Keratinocyte (primary cell): Measurements from ENCODE around the gene SNAI3. TPM values are rescaled to one million over a fixed set of nuclear protein-coding genes. Genes with fewer than 3 reads are reported as not detected.

Source experiments
- DNase-seq: peaks from one replicate; pipeline ENCODE4 v3.0.0-alpha.2; 2011; ENCODE audit warnings: low read depth, missing footprints, low spot score
- FAIRE-seq: peaks from 2 replicates; lab custom pipeline; 2011; peaks lifted over from hg19 to GRCh38; lab: Jason Lieb, UNC
- H2AFZ ChIP-seq: 2 replicates; pipeline ENCODE4 v1.6.0; 2012; ENCODE audit warnings: low read length, control low read depth, inconsistent platforms; ENCODE audit not compliant: control insufficient read depth
- H3K27ac ChIP-seq: 2 replicates; pipeline ENCODE4 v1.5.1; 2011; ENCODE audit warnings: low read length; ENCODE audit not compliant: control insufficient read depth, insufficient read depth
- H3K27me3 ChIP-seq: 3 replicates; pipeline ENCODE4 v1.6.0; 2011; ENCODE audit warnings: low read length; ENCODE audit not compliant: control insufficient read depth, insufficient read depth; ENCODE audit errors: extremely low read depth
- H3K36me3 ChIP-seq, 2 experiments: 2 replicates in 1 of 2; 3 replicates in 1 of 2; pipeline ENCODE4 v1.5.1; 2011; ENCODE audit warnings: low read length in 2 of 2, mild to moderate bottlenecking in 1 of 2; ENCODE audit not compliant: control insufficient read depth in 2 of 2, insufficient read depth in 2 of 2; ENCODE audit errors: extremely low read depth in 1 of 2
- H3K4me1 ChIP-seq: 3 replicates; pipeline ENCODE4 v1.5.1; 2011; ENCODE audit warnings: low read length; ENCODE audit not compliant: control insufficient read depth, insufficient read depth; ENCODE audit errors: extremely low read depth
- H3K4me2 ChIP-seq: 3 replicates; pipeline ENCODE4 v1.6.0; 2011; ENCODE audit warnings: low read depth, low read length; ENCODE audit not compliant: control insufficient read depth, insufficient read depth; ENCODE audit errors: extremely low read depth
- H3K4me3 ChIP-seq, 3 experiments: fragments of 200-600 bp in 1 of 3; sonication (generic) in 1 of 3; 2 replicates in 2 of 3; 3 replicates in 1 of 3; pipeline ENCODE4 v1.5.1; 2011 to 2016; ENCODE audit warnings: low read length in 3 of 3, mild to moderate bottlenecking in 3 of 3, control low read depth in 2 of 3, inconsistent platforms in 1 of 3, low read depth in 1 of 3, mixed read lengths in 1 of 3, mixed run types in 1 of 3, moderate library complexity in 1 of 3; ENCODE audit not compliant: control insufficient read depth in 2 of 3, insufficient read depth in 2 of 3; ENCODE audit errors: extremely low read depth in 1 of 3
- H3K79me2 ChIP-seq: 2 replicates; pipeline ENCODE4 v1.6.0; 2012; ENCODE audit warnings: low read length; ENCODE audit not compliant: control insufficient read depth, insufficient read depth
- H3K9ac ChIP-seq: 3 replicates; pipeline ENCODE4 v1.6.0; 2011; ENCODE audit warnings: low read length; ENCODE audit not compliant: control insufficient read depth, insufficient read depth; ENCODE audit errors: extremely low read depth
- H3K9me1 ChIP-seq: 3 replicates; pipeline ENCODE4 v1.6.0; 2011; ENCODE audit warnings: low read length; ENCODE audit not compliant: control insufficient read depth, insufficient read depth; ENCODE audit errors: extremely low read depth
- H3K9me3 ChIP-seq: 2 replicates; pipeline ENCODE4 v1.5.1; 2012; ENCODE audit warnings: low read depth, low read length; ENCODE audit not compliant: control insufficient read depth
- H4K20me1 ChIP-seq: 3 replicates; pipeline ENCODE4 v1.6.0; 2011; ENCODE audit warnings: low read length; ENCODE audit not compliant: control insufficient read depth, insufficient read depth; ENCODE audit errors: extremely low read depth
- EZH2 ChIP-seq: IDR thresholded peaks from one replicate; pipeline ENCODE4 v1.6.1; 2012; ENCODE audit warnings: inconsistent platforms, mild to moderate bottlenecking, low read length, moderate library complexity
- dilution Hi-C: fragments of 300-500 bp; cut with MboI; formaldehyde crosslinking; loops from one replicate; pipeline ENCODE4 v1.7.0; 2020; ENCODE audit warnings: low sequenced_read_pairs; ENCODE audit not compliant: extremely low pct_ligation_motif_present
- polyA plus RNA-seq, 5 experiments: library from polyadenylated mRNA; depleted of rRNA in 3 of 5; stranded (reverse) in 3 of 5; stranded (forward) in 1 of 5; unstranded in 1 of 5; fragments of >200 nt; gene quantifications; 1 replicate in 1 of 5; 2 replicates in 3 of 5; 3 replicates in 1 of 5; pipeline versions ENCODE4 v1.2.1 to v1.2.3, GENCODE V29; 2011 to 2012; ENCODE audit warnings: missing spikeins in 2 of 5, low read depth in 1 of 5, low replicate concordance in 1 of 5
- TF ChIP-seq, protein P1 (sequence below), 3 experiments: IDR thresholded peaks in 1 of 3; conservative IDR thresholded peaks in 1 of 3; optimal IDR thresholded peaks in 1 of 3; 2 replicates in 2 of 3; 3 replicates in 1 of 3; pipeline versions ENCODE3 to v1.5.1; 2011; ENCODE audit warnings: low read length in 3 of 3, mild to moderate bottlenecking in 3 of 3, moderate library complexity in 2 of 3, control low read depth in 1 of 3, inconsistent platforms in 1 of 3; ENCODE audit not compliant: insufficient read depth in 2 of 3; ENCODE audit errors: extremely low read depth in 1 of 3

The SNAI3 gene
- polyA plus RNA-seq, 1 donor (not counting 4 experiments of a cell fraction or from before 2014, with no cell fraction given) = not detected

DNA sequence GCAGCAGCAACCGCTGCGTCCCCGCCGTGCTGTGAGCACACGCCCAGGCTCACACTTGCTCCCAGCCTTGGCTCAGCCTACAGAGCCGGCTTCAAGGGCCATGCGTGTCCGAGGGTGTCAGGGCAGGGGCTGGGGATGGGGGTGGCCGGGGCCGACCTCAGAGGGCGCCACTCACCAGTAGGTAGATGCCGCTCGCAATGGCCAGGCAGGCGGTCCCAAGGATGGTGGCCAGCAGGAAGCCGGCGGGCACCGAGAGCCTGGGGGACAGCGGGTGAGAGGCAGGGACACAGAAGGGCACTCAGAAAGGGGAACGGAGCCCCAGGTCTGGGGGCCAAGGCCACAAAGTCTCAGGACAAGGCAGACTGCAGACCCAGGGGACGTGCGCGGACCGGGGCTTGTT lies 40.4 kb downstream of the SNAI3 start:
- DNase-seq = no peak
- Histone ChIP-seq H2AFZ (no peak overlapping the region), H3K4me1 (peaks cover 6% of the 10 kb centered on the region), H3K9me1 (peaks cover 2% of the 10 kb centered on the region), H3K4me3 (no peak overlapping the region), H3K27ac (no peak overlapping the region), H3K4me2 (no peak overlapping the region), H3K27me3 (peaks cover 18% of the 10 kb centered on the region), H3K36me3 (no peaks in the 10 kb centered on the region), H3K79me2 (no peaks in the 10 kb centered on the region), H3K9ac (no peak overlapping the region), H3K9me3 (no peaks in the 10 kb centered on the region), H4K20me1 (peaks cover 10% of the 10 kb centered on the region)
- TF ChIP-seq EZH2 = no peak
- TF ChIP-seq, protein P1, sequence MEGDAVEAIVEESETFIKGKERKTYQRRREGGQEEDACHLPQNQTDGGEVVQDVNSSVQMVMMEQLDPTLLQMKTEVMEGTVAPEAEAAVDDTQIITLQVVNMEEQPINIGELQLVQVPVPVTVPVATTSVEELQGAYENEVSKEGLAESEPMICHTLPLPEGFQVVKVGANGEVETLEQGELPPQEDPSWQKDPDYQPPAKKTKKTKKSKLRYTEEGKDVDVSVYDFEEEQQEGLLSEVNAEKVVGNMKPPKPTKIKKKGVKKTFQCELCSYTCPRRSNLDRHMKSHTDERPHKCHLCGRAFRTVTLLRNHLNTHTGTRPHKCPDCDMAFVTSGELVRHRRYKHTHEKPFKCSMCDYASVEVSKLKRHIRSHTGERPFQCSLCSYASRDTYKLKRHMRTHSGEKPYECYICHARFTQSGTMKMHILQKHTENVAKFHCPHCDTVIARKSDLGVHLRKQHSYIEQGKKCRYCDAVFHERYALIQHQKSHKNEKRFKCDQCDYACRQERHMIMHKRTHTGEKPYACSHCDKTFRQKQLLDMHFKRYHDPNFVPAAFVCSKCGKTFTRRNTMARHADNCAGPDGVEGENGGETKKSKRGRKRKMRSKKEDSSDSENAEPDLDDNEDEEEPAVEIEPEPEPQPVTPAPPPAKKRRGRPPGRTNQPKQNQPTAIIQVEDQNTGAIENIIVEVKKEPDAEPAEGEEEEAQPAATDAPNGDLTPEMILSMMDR (optimal IDR thresholded peaks at IDR 0.05 in 1 of 3, IDR thresholded peaks at IDR 0.05 in 1 of 3, conservative IDR thresholded peaks at IDR 0.05 in 1 of 3; ENCODE audit: extremely low read depth in 1 of 3, insufficient read depth in 2 of 3, low read length in 3 of 3) = no peak
- dilution Hi-C loops = no loop called here
- FAIRE-seq = no peak

DNA sequence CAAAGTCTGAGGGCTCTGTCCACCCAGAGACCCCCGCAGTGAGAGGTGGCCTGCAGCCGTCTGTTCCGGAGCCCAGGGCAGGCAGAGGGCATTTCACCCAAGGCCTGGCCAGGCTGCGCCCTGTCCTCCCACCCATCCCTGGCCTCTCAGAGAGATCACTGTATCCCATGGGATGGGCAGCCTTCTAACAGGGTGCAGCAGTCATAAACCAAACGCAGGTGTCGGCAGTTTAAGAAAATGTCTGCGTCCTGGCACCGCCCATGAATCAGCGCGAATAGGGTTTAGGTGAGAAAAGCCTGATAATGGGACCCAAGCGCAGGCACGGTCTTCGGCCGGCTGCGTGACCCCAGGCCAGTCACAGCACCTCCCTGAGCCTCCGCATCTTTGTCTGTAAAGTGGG lies 40.9 kb downstream of the SNAI3 start:
- no peak overlapping the region for H3K4me3 ChIP-seq
- H3K9me1 ChIP-seq = peaks cover 2% of the 10 kb centered on the region
- no peak overlapping the region for H3K27ac ChIP-seq
- dilution Hi-C loops = no loop called here
- H3K27me3 ChIP-seq = peaks cover 22% of the 10 kb centered on the region
- FAIRE-seq (no peak), DNase-seq (no peak)
- peaks cover 10% of the 10 kb centered on the region for H4K20me1 ChIP-seq
- no peaks in the 10 kb centered on the region for H3K9me3 ChIP-seq
- peaks cover 6% of the 10 kb centered on the region for H3K4me1 ChIP-seq
- TF ChIP-seq, protein P1 (optimal IDR thresholded peaks at IDR 0.05 in 1 of 3, IDR thresholded peaks at IDR 0.05 in 1 of 3, conservative IDR thresholded peaks at IDR 0.05 in 1 of 3; ENCODE audit: extremely low read depth in 1 of 3, insufficient read depth in 2 of 3, low read length in 3 of 3) = no peak
- no peak for TF ChIP-seq EZH2
- no peak overlapping the region for H3K4me2 ChIP-seq
- H3K36me3 ChIP-seq = no peaks in the 10 kb centered on the region
- no peaks in the 10 kb centered on the region for H3K79me2 ChIP-seq
- no peak overlapping the region for H3K9ac ChIP-seq
- no peak overlapping the region for H2AFZ ChIP-seq
